ENCODE measurements around the gene ADCYAP1R1. TPM values are rescaled to one million over a fixed set of nuclear protein-coding genes. Genes with fewer than 3 reads are reported as not detected.

The ADCYAP1R1 gene
- total and polyA plus RNA-seq, 12 donors: 0.22 to 25.0 (median 1.5) TPM

DNA sequence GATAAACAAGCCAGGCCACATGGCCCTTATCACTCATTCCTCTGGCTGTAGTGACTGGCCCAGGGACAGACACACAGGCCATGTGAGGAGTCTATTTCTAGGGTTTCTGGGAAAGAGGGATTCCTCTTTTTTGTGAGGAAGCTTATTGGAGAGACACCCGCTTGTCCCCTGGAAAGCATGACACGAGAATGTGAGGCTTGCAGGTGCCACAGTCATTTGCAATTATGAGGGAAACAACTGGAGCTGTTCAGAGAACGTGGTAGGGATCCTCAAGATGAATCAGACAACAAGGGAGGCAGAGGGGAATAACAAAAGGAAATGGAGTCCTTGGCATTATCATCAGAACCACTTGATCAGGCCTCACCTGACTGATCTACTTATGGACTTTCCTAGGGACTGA is 64.5 kb downstream of the ADCYAP1R1 start:
- Histone ChIP-seq H3K4me3 (no peak overlapping the region), H3K27ac (no peak overlapping the region), H3K36me3 (replicated peaks in 1 of 2) (no peaks in the 10 kb centered on the region), H3K27me3 (no peaks in the 10 kb centered on the region), H3K4me1 (replicated peaks in 1 of 2) (no peaks in the 10 kb centered on the region), H3K9me3 (replicated peaks in 1 of 3) (no peaks in the 10 kb centered on the region)
- TF ChIP-seq POLR2A (IDR thresholded peaks at IDR 0.05) (no peak), CTCF (IDR thresholded peaks at IDR 0.05) (no peak)
- intact Hi-C loops (cut with DNase I): no loop called here
- DNase-seq: peak in 2 of 7 donors; percentile 3 to 48
- WGBS, 4 donors: 61 to 78% (median 64%) methylated on average over 3 of the region's 3 CpGs

GRCh38 chr7:31119249-31119648 is 67.1 kb downstream of the ADCYAP1R1 start:
- intact Hi-C loops (cut with DNase I): no loop called here
- Histone ChIP-seq H3K9me3 (replicated peaks in 1 of 3) (no peaks in the 10 kb centered on the region), H3K4me3 (no peak overlapping the region), H3K4me1 (replicated peaks in 1 of 2) (peaks cover 0 to 13% of the 10 kb centered on the region in 2 donors), H3K27ac (no peak overlapping the region), H3K27me3 (no peaks in the 10 kb centered on the region), H3K36me3 (replicated peaks in 1 of 2) (no peaks in the 10 kb centered on the region)
- TF ChIP-seq CTCF (IDR thresholded peaks at IDR 0.05) (no peak), POLR2A (IDR thresholded peaks at IDR 0.05) (no peak)
- peak in 2 of 7 donors; percentile 9 to 39 for DNase-seq
- WGBS, 4 donors: 89 to 96% (median 94%) methylated on average over 4 of the region's 4 CpGs

GRCh38 chr7:31120800-31121513 is 68.8 kb downstream of the ADCYAP1R1 start:
- intact Hi-C loops (cut with DNase I): loop anchor here (5.0 kb wide), 3 partner anchors 139 to 324 kb away; no protein-coding TSS in a partner anchor
- no peaks in the 10 kb centered on the region for H3K27me3 ChIP-seq
- no peaks in the 10 kb centered on the region for H3K36me3 ChIP-seq (replicated peaks in 1 of 2)
- WGBS, 4 donors: 86 to 100% (median 89%) methylated on average over 2 to 3 of the region's 3 CpGs
- H3K4me1 ChIP-seq (replicated peaks in 1 of 2): peaks cover 0 to 13% of the 10 kb centered on the region in 2 donors
- H3K4me3 ChIP-seq: no peak overlapping the region
- no peak for TF ChIP-seq CTCF (IDR thresholded peaks at IDR 0.05)
- no peak for TF ChIP-seq POLR2A (IDR thresholded peaks at IDR 0.05)
- no peak overlapping the region for H3K27ac ChIP-seq
- DNase-seq: peak in 2 of 7 donors; percentile 9 to 44
- no peaks in the 10 kb centered on the region for H3K9me3 ChIP-seq (replicated peaks in 1 of 3)

DNA sequence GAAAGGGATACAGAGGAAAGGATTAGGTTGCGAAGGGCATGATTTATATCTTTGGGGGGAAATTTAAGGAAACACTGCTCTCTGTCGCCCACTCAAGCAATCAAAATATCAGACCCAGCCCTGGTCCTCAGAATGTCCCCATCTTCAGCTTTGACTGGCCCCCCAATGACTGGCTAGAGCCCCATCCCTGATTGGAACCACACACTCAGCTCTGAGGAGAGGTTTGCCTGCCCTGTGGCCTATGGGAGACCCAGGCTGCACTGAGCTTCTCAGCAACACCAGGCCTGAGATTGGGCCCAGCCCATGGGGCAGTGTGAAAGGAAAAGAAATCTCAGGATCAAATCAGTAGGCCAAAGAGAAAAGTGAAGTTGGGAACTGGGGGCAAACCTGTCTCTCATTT is 69.5 kb downstream of the ADCYAP1R1 start:
- Histone ChIP-seq H3K27me3 (no peaks in the 10 kb centered on the region), H3K4me3 (no peak overlapping the region), H3K4me1 (replicated peaks in 1 of 2) (peaks cover 0 to 13% of the 10 kb centered on the region in 2 donors), H3K9me3 (replicated peaks in 1 of 3) (no peaks in the 10 kb centered on the region), H3K36me3 (replicated peaks in 1 of 2) (no peaks in the 10 kb centered on the region), H3K27ac (no peak overlapping the region)
- intact Hi-C loops (cut with DNase I): loop anchor here (5.0 kb wide), 3 partner anchors 139 to 324 kb away; no protein-coding TSS in a partner anchor
- 91 to 98% (median 94%) methylated on average over 2 of the region's 2 CpGs for WGBS, 4 donors
- no peak for TF ChIP-seq CTCF (IDR thresholded peaks at IDR 0.05)
- no peak for TF ChIP-seq POLR2A (IDR thresholded peaks at IDR 0.05)
- peak in 2 of 7 donors; percentile 10 to 43 for DNase-seq

Data from adrenal gland (tissue), 12 donors.